ENCODE measurements around the gene PARVG.

Gene PARVG

GRCh38 chr22:44190381-44190976, 9.8 kb downstream of the PARVG start:
- no peak for TF ChIP-seq ZNF274 (IDR thresholded peaks at IDR 0.05; ENCODE audit: low read depth, low read length)
- H3K4me3 ChIP-seq (ENCODE audit: low read length) = no peak overlapping the region

- no peak for TF ChIP-seq ZNF274 (IDR thresholded peaks at IDR 0.05; ENCODE audit: low read depth, low read length)
- H3K4me3 ChIP-seq (ENCODE audit: low read length) = no peak overlapping the region
These were observed 10.3 kb downstream of the PARVG start for GRCh38 chr22:44191036-44191454.

DNA sequence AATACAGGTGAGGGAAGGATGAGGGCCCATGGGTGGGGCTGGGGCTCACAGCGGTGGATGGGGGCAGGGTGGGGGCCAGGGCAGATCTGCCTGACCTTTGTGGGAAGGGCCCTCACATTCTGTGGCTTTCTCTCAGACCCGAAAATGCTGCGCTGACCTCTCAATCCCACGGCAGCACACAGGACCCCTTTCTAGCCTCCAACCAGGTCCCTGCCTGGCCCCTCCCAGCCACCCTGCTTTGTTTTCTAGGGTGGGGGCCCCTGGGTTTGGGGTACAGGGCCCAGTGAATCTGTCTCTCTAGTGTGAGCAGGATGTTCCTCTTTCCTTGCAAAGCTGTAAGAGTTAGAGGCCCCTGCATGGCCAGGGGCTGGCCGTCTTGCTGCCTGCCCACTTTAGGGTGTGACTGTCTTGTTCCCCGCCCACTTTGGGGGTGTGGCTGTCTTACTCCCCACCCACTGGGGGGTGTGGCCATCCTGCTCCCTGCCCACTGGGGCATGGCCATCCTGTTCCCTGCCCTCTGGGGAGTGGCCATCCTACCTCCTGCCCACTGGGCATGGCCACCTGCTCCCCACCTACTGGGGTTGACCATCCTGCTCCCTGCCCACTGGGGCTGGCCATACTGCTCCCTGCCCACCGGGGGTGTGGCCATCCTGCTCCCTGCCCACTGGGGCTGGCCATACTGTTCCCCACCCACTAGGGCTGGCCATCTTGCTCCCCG, 11.5 kb downstream of the PARVG start:
- TF ChIP-seq ZNF274 (IDR thresholded peaks at IDR 0.05; ENCODE audit: low read depth, low read length) = no peak
- H3K4me3 ChIP-seq (ENCODE audit: low read length) = no peak overlapping the region

DNA sequence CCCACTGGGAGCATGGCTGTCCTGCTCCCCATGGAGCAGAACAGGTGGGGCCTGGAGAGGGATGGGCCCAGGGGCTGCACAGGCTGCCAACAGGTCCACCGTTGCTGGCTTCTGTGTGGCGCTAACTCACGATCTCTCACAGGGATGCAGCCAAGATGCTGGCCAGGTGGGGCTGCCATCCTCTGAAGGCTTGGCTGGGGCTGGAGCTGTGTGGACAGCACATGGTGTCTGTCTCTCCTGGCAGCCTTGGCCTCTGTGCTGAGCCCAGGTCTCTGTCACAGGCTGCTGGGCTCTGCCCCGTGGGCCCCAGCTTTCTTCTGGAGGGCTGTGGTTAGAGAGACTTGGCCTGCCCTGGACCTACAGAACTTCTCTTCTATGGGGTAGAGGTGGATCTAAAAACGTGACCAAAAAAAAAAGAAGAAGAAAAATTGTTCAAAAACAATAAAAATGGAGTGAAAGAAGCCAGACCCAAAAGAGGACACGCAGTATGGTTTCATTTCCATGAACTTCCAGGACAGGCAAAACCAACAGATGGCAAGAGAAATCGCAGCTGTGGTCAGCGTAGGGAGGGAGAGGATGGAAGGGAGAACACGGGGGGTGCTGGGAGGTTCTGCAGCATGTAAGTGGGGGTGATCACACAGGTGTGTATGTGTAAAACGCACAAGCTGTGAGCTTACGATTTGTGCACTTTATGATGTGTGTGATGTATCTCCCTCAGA, 12.2 kb downstream of the PARVG start:
- no peak for TF ChIP-seq ZNF274 (IDR thresholded peaks at IDR 0.05; ENCODE audit: low read depth, low read length)
- no peak overlapping the region for H3K4me3 ChIP-seq (ENCODE audit: low read length)

GRCh38 chr22:44193535-44193891, 12.8 kb downstream of the PARVG start:
- H3K4me3 ChIP-seq (ENCODE audit: low read length) = no peak overlapping the region
- TF ChIP-seq ZNF274 (IDR thresholded peaks at IDR 0.05; ENCODE audit: low read depth, low read length) = no peak

DNA sequence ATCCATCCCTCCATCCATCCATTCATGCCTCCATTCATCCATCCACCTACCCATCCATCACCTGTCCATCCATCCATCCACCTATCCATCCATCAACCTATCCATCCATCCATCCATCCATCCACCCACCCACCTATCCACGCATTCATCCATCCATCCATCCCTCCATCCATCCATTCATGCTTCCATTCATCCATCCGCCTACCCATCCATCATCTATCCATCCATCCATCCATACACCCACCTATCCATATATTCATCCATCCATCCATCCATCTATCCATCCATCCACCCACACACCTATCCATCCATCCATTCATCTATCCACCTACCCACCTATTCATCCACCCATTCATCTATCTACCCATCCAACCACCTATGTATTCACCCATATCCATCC, 13.8 kb downstream of the PARVG start:
- no peak for TF ChIP-seq ZNF274 (IDR thresholded peaks at IDR 0.05; ENCODE audit: low read depth, low read length)
- H3K4me3 ChIP-seq (ENCODE audit: low read length) = no peak overlapping the region

GRCh38 chr22:44195189-44195871, 14.6 kb downstream of the PARVG start:
- no peak for TF ChIP-seq ZNF274 (IDR thresholded peaks at IDR 0.05; ENCODE audit: low read depth, low read length)
- no peak overlapping the region for H3K4me3 ChIP-seq (ENCODE audit: low read length)

DNA sequence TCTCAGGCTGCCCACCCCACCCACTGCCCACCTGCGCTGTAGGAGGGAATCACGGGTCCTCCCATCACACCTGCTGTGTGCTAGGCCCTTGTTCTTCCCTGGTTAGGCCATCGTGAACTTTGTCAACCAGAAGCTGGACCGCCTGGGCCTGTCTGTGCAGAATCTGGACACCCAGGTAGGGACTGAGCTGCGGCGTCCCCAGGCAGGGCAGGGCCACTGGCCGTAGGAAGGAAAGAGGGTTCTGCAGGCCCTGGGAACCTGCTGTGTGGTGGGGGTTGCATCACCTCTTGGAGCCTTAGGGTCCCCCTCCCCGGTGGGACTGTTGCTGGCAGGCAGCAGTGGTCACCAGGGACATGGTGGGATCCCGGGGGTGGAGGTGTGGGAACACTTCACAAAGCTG, 15.5 kb downstream of the PARVG start:
- no peak overlapping the region for H3K4me3 ChIP-seq (ENCODE audit: low read length)
- TF ChIP-seq ZNF274 (IDR thresholded peaks at IDR 0.05; ENCODE audit: low read depth, low read length) = no peak

DNA sequence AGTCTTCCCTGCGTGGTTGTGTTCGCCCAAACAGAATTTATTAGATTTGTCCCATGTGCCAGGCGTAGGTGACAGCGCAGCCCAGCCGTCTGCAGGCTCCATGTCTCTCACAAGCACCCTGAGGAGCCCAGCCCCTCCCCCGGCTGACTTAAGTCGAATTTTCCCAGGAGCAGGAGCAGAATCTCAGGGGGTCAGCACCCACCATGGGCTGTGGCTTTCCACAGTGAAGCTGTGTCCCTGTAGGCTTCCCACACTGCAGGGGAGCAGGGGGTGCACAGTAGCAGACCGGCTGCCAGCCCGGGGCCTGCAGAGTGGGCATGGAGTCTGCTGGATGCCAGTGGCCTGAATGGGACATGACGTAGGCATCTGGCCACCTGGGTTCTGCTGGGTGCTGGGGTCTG, 16.0 kb downstream of the PARVG start:
- no peak overlapping the region for H3K4me3 ChIP-seq (ENCODE audit: low read length)
- TF ChIP-seq ZNF274 (IDR thresholded peaks at IDR 0.05; ENCODE audit: low read depth, low read length) = no peak

DNA sequence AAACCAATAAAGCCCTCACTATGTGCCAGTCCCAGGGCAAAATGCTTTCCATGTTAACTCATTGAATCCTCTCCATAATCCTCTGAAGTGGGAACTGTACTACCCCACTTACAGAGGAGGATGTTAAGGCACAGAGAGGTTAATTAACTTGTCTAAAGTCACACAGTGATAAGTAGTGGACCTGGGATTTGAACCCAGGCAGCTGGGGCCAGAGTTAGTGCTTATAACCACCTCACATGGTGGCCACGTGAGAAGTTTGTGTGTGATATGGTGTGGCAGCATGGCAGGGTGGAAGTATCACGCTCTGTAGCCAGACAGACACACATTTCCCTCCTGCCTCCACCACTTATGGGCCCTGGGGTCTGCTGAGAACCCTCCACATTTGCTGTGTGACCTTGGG, 16.5 kb downstream of the PARVG start:
- no peak overlapping the region for H3K4me3 ChIP-seq (ENCODE audit: low read length)
- TF ChIP-seq ZNF274 (IDR thresholded peaks at IDR 0.05; ENCODE audit: low read depth, low read length) = no peak

DNA sequence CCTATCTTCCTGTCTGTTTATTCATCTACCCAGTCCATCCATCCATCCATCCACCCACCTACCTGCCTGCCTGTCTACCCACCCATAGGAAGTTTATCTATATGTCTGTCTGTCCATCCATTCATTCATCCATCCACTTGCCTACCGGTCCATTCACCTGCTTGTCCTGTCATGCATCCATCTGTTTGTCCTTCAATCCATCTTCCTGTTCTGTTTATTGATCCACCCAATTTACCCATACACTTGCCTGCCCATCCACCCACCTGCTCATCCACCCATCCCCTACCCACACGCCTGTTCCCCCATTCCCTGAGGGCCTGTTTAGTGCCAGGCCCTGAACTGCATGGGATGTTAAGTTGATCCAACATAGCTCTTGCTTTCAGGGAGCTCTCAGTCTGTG, 18.4 kb downstream of the PARVG start:
- no peak for TF ChIP-seq ZNF274 (IDR thresholded peaks at IDR 0.05; ENCODE audit: low read depth, low read length)
- H3K4me3 ChIP-seq (ENCODE audit: low read length) = no peak overlapping the region

DNA sequence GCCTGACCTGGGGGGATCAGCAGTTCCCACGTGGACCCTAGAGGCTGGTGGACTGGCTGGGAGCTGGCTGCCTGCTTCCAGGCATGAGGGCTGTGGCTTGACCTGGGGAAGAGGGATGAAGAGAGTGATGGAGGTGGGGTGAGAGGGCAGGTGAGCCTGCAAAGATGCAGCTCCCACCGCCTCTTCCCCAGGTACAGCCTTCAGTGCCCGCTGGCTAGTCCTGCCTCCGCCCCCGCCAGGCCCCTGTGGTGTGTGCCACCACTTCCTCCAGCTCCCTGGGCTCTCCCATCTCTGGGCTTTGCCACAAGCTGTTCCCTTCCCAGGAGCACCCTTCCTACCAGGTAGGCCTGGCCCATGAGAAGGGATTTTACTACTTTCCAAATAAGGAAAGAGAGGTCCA, 19.1 kb downstream of the PARVG start:
- H3K4me3 ChIP-seq (ENCODE audit: low read length) = no peak overlapping the region
- no peak for TF ChIP-seq ZNF274 (IDR thresholded peaks at IDR 0.05; ENCODE audit: low read depth, low read length)

GRCh38 chr22:44200451-44200850, 19.7 kb downstream of the PARVG start:
- H3K4me3 ChIP-seq (ENCODE audit: low read length) = no peak overlapping the region
- no peak for TF ChIP-seq ZNF274 (IDR thresholded peaks at IDR 0.05; ENCODE audit: low read depth, low read length)

DNA sequence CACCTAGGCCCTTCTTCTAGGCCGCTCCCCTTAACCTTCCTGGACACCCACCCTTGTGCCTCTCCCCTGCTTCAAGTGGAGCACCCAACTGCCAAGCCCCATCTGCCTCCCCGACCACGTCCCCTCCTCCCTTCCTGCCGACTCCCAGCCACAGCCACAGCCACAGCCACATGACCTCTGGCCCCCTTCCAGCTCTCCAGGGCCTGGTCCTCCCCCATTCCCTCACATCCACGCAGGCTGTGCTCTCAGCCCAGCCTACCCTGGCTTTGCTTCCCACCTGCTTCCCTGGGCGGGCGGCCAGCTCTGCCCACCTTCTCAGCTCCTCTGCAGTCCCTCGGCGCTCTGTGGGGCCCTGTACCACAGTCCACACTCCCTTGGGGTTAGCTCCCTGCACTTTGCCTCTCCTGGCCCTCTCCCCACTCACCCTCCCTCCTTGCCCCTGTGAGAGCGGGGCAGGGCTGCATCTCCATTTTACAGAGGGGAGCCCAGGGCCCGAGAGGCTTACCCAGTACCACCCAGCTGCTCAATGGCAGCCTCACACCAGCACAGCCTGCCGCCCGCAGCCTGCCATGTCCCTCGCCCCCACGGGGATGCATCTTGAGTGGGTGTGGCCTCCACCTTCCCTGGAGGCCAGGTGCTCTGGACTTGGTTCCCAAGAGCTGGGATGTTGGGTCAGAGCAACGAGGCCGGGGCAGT, 20.3 kb downstream of the PARVG start:
- no peak for TF ChIP-seq ZNF274 (IDR thresholded peaks at IDR 0.05; ENCODE audit: low read depth, low read length)
- no peak overlapping the region for H3K4me3 ChIP-seq (ENCODE audit: low read length)
